H7 (cell line): ENCODE data around the gene KDR. TPM values are rescaled to one million over a fixed set of nuclear protein-coding genes. Genes with fewer than 3 reads are reported as not detected.

Experiments used
- DNase-seq: peaks from one replicate; pipeline ENCODE4 v3.0.0; 2012
- H3K27me3 ChIP-seq: 2 replicates; pipeline ENCODE4 v1.6.0; 2011; ENCODE audit warnings: mild to moderate bottlenecking, low read length; ENCODE audit not compliant: control insufficient read depth, insufficient read depth
- H3K36me3 ChIP-seq: replicated peaks from 2 replicates; pipeline ENCODE4 v1.5.1; 2011; ENCODE audit warnings: low read length; ENCODE audit not compliant: control insufficient read depth, insufficient read depth
- H3K4me3 ChIP-seq: 2 replicates; pipeline ENCODE4 v1.5.1; 2011; ENCODE audit warnings: low read depth, mild to moderate bottlenecking, control low read depth, low read length, moderate library complexity; ENCODE audit not compliant: insufficient read depth
- total RNA-seq: library from RNA; depleted of rRNA; stranded (reverse); fragments of >200 nt; shearing (Covaris generic); gene quantifications from 2 replicates; pipeline ENCODE4 v1.2.3, GENCODE V29; 2014

Gene KDR
- total RNA-seq, 1 experiment from 2014 or later = 29.7 TPM

- no peak for DNase-seq
- Histone ChIP-seq H3K36me3 (no peaks in the 10 kb centered on the region), H3K4me3 (no peak overlapping the region), H3K27me3 (no peaks in the 10 kb centered on the region)
Observed at GRCh38 chr4:55136634-55137033, 11.2 kb upstream of the KDR start.

- Histone ChIP-seq H3K4me3 (no peak overlapping the region), H3K27me3 (no peaks in the 10 kb centered on the region), H3K36me3 (no peaks in the 10 kb centered on the region)
- DNase-seq = no peak
Observed at GRCh38 chr4:55133951-55134350, 8.6 kb upstream of the KDR start.

- Histone ChIP-seq H3K27me3 (no peaks in the 10 kb centered on the region), H3K36me3 (no peaks in the 10 kb centered on the region), H3K4me3 (no peak overlapping the region)
- DNase-seq = peak; percentile 67
Observed at GRCh38 chr4:55132775-55133174, 7.4 kb upstream of the KDR start.

- DNase-seq = no peak
- no peak overlapping the region for H3K4me3 ChIP-seq
- peaks cover 17% of the 10 kb centered on the region for H3K27me3 ChIP-seq
- no peaks in the 10 kb centered on the region for H3K36me3 ChIP-seq
Observed at GRCh38 chr4:55127521-55127920, 2.1 kb upstream of the KDR start.

GRCh38 chr4:55127053-55127452 is 1.7 kb upstream of the KDR start:
- Histone ChIP-seq H3K27me3 (peaks cover 17% of the 10 kb centered on the region), H3K36me3 (no peaks in the 10 kb centered on the region), H3K4me3 (no peak overlapping the region)
- DNase-seq = no peak

- Histone ChIP-seq H3K27me3 (peaks cover 17% of the 10 kb centered on the region), H3K36me3 (no peaks in the 10 kb centered on the region), H3K4me3 (peak overlapping the region; percentile 77)
- peak; percentile 32 for DNase-seq
Observed at GRCh38 chr4:55125763-55126541, 557 bp upstream of the KDR start.

GRCh38 chr4:55124322-55125076 is 896 bp downstream of the KDR start:
- H3K36me3 ChIP-seq = 0 out of 2 replicates have a peak, but pooled peaks cover under 1% of the 10 kb centered on the region
- DNase-seq = peak; percentile 51
- peaks cover 17% of the 10 kb centered on the region for H3K27me3 ChIP-seq
- peak overlapping the region; percentile 77 for H3K4me3 ChIP-seq

- 0 out of 2 replicates have a peak, but pooled peaks cover 1% of the 10 kb centered on the region for H3K36me3 ChIP-seq
- H3K27me3 ChIP-seq = peaks cover 17% of the 10 kb centered on the region
- peak; percentile 10 for DNase-seq
- H3K4me3 ChIP-seq = peak overlapping the region; percentile 77
Observed at GRCh38 chr4:55123791-55124190, 1.6 kb downstream of the KDR start.

- H3K36me3 ChIP-seq = peaks cover 5% of the 10 kb centered on the region
- H3K27me3 ChIP-seq = peaks cover 17% of the 10 kb centered on the region
- DNase-seq = no peak
- no peak overlapping the region for H3K4me3 ChIP-seq
Observed at GRCh38 chr4:55122235-55122634, 3.2 kb downstream of the KDR start.

GRCh38 chr4:55121246-55121645 is 4.1 kb downstream of the KDR start:
- H3K36me3 ChIP-seq = peaks cover 5% of the 10 kb centered on the region
- H3K27me3 ChIP-seq = peaks cover 14% of the 10 kb centered on the region
- no peak overlapping the region for H3K4me3 ChIP-seq
- DNase-seq = no peak

- Histone ChIP-seq H3K4me3 (no peak overlapping the region), H3K36me3 (peaks cover 11% of the 10 kb centered on the region), H3K27me3 (no peaks in the 10 kb centered on the region)
- no peak for DNase-seq
Observed at GRCh38 chr4:55118397-55118796, 7.0 kb downstream of the KDR start.

- no peaks in the 10 kb centered on the region for H3K27me3 ChIP-seq
- H3K4me3 ChIP-seq = no peak overlapping the region
- DNase-seq = no peak
- peaks cover 13% of the 10 kb centered on the region for H3K36me3 ChIP-seq
Observed at GRCh38 chr4:55117511-55117910, 7.9 kb downstream of the KDR start.

- Histone ChIP-seq H3K27me3 (no peaks in the 10 kb centered on the region), H3K4me3 (no peak overlapping the region), H3K36me3 (peaks cover 13% of the 10 kb centered on the region)
- no peak for DNase-seq
Observed at GRCh38 chr4:55116450-55116849, 8.9 kb downstream of the KDR start.

GRCh38 chr4:55111601-55112000 is 13.8 kb downstream of the KDR start:
- peaks cover 21% of the 10 kb centered on the region for H3K36me3 ChIP-seq
- no peaks in the 10 kb centered on the region for H3K27me3 ChIP-seq
- no peak for DNase-seq
- no peak overlapping the region for H3K4me3 ChIP-seq

- H3K4me3 ChIP-seq = no peak overlapping the region
- H3K27me3 ChIP-seq = no peaks in the 10 kb centered on the region
- H3K36me3 ChIP-seq = peaks cover 28% of the 10 kb centered on the region
- no peak for DNase-seq
Observed at GRCh38 chr4:55110131-55110530, 15.3 kb downstream of the KDR start.
